GM18873 (cell line): ENCODE data around the gene NMNAT2.
"Not testable (repeated sequence)": the region's sequence is repeated elsewhere in the genome, so short reads cannot be mapped to it uniquely, and the experiment has no call there.

Experiments used
- ATAC-seq: cut with Tn5 transposase; IDR thresholded peaks from one replicate; pipeline ENCODE4 v1.9.1; 2021; ENCODE audit warnings: mild to moderate bottlenecking, moderate library complexity, moderate number of reproducible peaks; ENCODE audit not compliant: unreplicated experiment, low FRiP score

The NMNAT2 gene

GRCh38 chr1:183273984-183274383, 144.2 kb downstream of the NMNAT2 start:
- ATAC-seq = not testable (repeated sequence)

GRCh38 chr1:183273300-183273699, 144.9 kb downstream of the NMNAT2 start:
- ATAC-seq = no peak

- no peak for ATAC-seq
Observed at GRCh38 chr1:183272390-183272848, 145.8 kb downstream of the NMNAT2 start.

GRCh38 chr1:183270541-183271141, 147.5 kb downstream of the NMNAT2 start:
- no peak for ATAC-seq

- no peak for ATAC-seq
Observed at GRCh38 chr1:183267646-183268431, 150.3 kb downstream of the NMNAT2 start.

GRCh38 chr1:183263886-183264602, 154.1 kb downstream of the NMNAT2 start:
- ATAC-seq = no peak

GRCh38 chr1:183262628-183263200, 155.5 kb downstream of the NMNAT2 start:
- no peak for ATAC-seq

- no peak for ATAC-seq
Observed at GRCh38 chr1:183259924-183260323, 158.3 kb downstream of the NMNAT2 start.

GRCh38 chr1:183255073-183255472, 163.1 kb downstream of the NMNAT2 start:
- no peak for ATAC-seq

GRCh38 chr1:183251959-183252450, 166.2 kb downstream of the NMNAT2 start:
- ATAC-seq = no peak

- ATAC-seq = no peak
Observed at GRCh38 chr1:183251101-183251958, 166.8 kb downstream of the NMNAT2 start.

GRCh38 chr1:183249941-183250452, 168.2 kb downstream of the NMNAT2 start:
- ATAC-seq = no peak

- ATAC-seq = no peak
Observed at GRCh38 chr1:183248989-183249691, 169.0 kb downstream of the NMNAT2 start.

GRCh38 chr1:183247931-183248330, 170.2 kb downstream of the NMNAT2 start:
- ATAC-seq = no peak

GRCh38 chr1:183247484-183247883, 170.7 kb downstream of the NMNAT2 start:
- ATAC-seq = no peak

- no peak for ATAC-seq
Observed at GRCh38 chr1:183247066-183247465, 171.1 kb downstream of the NMNAT2 start.

- no peak for ATAC-seq
Observed at GRCh38 chr1:183246436-183246835, 171.7 kb downstream of the NMNAT2 start.

- ATAC-seq = no peak
Observed at GRCh38 chr1:183245357-183245756, 172.8 kb downstream of the NMNAT2 start.

- ATAC-seq = no peak
Observed at GRCh38 chr1:183244466-183244865, 173.7 kb downstream of the NMNAT2 start.
